NCI-H345 treated with DMSO at 0.1 percent for 48 hours (cell line): ENCODE data around the gene MAT1A.

Source experiments
- DNase-seq: peaks from one replicate; lab custom pipeline; 2025; ENCODE audit not compliant: unreplicated experiment; lab: John Stamatoyannopoulos, UW

MAT1A gene

GRCh38 chr10:80283119-80283518, 6.3 kb downstream of the MAT1A start:
- DNase-seq = no peak

DNA sequence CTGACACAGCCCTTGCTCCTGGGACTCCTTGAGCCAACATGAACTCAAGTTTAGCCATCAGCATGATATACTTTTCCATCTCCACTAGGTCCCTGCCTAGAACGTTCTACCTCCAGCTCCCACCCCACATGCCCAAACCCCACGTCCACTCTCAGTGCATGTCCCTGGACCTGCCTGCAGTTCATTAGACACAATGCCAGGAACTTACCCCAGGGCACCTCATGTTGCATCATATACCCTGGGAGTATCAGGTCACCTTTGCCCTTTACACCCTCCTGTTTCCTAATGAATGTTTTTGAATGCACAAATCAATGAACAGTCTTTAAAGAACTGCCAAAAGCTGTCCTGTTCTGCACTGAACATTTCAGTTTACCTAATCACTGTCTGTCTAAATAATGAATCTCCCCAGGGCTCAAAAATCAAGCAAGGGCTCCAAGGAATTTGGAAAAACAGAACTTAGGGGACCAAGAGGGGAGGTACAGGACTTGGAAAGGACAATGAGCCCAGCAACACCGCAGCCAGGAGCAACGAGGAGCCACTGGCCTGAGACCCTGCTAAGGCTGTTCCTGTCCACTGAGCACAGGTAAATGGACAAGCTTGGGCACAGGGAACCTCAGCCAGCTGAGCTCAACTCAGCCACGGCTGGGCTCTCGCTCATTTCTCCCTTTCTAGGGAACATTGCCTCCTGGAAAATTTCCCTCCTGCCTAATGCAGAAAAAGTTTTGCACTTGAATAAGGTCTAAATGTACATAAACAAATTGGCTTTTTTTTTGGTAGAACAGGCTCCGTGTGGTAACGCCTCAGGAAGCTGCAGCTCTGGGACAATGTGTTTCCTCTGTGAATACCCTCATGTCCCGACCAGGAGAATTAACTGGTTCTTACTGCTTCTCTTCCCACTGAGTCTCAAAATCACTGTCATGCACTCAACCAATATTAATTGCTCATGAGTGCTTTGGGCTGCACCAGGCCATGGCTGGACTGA, 7.4 kb downstream of the MAT1A start:
- DNase-seq = no peak

- DNase-seq = no peak
Observed at GRCh38 chr10:80281292-80281691, 8.2 kb downstream of the MAT1A start.

DNA sequence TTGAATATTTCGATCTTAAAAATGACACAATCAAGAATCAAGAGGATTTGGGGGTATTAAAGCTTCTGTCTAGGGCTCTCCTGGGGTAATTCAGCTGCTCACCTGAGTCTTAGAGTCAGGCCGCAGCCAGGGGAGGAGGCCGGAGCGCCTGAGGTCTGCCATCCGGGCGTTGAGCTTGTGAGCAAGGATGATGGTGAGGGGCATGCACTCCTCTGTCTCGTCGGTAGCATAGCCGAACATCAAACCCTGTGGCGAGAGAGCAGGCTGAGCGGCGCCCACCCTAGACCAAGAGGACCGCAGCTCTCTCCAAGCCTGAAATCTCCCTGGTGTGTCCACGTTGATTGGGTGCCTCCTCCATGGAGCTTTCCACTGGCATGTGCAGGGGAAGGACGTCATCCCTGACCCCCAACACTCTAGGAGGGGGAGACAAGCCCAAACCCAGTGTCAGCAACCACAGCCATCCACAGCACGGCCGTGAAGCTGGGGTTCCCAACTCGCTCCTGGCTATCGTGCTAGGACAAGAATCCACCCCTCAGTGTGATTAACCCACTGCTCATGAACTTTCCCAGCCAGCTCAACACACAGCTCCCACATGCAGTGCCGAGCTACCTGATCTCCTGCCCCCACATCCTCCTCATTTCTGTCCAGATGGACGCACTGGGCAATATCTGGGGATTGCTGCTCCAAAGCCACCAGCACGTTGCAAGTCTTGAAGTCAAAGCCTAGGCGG, 9.2 kb downstream of the MAT1A start:
- no peak for DNase-seq

DNA sequence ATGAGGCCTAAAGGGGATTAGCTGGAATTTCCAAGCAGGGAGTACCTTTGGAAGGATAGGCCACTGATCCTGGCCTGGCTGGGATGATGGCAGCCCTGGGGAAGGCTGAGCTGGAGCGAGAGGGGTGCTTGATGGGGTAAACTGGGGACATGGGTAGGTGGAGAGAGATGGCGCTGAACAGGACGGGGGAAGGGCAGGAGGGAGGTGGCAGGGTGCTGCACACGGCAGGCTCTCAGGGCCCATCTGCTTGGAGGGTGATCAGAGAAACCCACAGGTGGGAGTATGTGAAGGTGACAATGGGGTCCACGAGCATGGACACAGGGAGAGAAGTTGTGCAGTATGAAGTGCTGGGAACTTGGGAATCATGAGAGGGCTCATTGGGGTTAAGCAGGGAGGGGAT, 10.3 kb downstream of the MAT1A start:
- DNase-seq = no peak

- no peak for DNase-seq
Observed at GRCh38 chr10:80278480-80278879, 11.0 kb downstream of the MAT1A start.

DNA sequence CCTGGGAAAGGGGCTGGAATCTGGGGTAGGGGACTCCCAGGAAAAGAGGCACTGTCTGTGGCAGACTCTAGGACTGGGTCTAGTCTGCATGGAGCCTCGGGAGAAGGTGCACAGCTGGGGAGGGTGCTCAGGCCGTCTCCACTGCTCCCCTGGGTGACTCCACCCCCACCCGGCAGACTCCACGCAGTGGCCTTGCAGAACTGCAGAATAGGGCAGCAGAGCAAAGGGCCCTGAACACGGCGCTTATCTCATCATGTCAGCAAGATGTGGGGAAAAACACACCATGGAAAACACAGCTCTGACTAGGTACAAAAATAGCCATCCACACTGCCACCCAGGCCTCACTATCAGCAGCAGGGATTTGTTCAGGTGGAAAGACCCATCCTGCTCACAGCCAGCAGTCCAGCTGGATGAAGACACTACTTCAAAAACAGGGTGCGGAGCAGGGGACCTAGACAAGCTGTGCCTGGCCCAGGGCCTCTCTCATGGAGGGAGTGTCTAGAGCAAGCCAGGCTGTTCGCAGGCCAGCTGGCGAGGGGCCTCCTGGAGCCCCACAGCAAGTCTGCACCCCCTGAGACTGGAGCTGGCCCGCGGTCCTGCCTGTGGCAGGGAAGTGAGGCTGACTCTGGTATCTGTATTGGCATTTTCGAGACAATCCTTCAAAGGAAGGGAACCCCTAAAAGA, 11.7 kb downstream of the MAT1A start:
- DNase-seq = no peak

DNA sequence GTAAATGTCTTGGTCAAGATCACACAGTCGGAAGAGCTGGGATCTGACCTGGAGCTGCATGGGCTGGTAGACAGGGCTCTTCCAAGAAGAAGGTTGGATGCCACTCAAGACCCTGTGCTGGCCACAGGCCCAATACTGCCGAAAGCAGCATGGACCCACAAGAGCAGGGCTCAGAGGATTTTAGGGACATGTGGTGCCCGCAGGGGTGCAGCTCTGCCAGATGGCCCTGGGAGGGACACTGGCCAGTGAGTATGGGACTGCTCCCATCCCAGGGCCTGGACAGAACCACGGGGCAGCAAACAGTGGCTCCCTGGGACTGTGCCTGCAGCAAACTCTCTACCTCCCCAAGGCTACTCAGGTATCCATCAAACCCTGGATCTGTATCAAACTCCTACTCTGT, 12.4 kb downstream of the MAT1A start:
- no peak for DNase-seq

- no peak for DNase-seq
Observed at GRCh38 chr10:80276335-80276734, 13.1 kb downstream of the MAT1A start.

DNA sequence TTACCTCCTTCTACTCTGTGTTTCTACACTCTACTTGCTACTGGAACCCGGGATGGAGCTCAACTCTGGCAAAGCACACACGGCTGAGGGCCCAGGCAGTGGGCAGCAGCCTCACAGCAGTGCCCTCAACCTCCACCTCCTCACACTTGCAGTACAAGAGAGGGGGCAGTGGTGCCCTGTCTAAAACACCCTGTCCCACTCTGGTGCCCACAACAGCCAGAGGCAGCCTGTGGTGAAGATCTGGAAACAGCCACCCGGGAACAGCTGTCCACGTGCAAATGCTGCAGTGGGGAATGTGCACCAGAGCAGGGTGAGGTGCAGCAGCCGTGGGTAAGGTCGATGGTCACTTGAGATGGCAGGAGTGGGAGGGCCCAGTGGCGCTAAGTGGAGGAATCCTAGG, 13.7 kb downstream of the MAT1A start:
- no peak for DNase-seq

DNA sequence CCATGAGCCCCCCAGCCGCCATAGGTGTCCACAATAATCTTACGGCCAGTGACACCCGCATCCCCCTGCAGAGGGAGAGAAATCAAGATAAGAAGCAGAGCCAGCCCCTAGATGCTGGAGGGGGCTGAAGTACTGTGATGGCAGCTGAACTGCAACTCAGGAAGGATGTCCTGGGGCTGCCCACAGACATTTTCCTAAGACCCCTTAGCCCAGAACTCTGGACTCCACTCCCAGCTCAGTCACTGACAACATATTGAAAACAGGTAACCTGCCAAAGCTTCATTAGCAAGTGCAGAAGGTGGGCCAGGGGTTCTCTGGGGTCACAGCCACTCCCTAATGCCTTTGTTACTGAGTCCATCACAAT, 14.3 kb downstream of the MAT1A start:
- no peak for DNase-seq

- no peak for DNase-seq
Observed at GRCh38 chr10:80274396-80275134, 14.9 kb downstream of the MAT1A start.

DNA sequence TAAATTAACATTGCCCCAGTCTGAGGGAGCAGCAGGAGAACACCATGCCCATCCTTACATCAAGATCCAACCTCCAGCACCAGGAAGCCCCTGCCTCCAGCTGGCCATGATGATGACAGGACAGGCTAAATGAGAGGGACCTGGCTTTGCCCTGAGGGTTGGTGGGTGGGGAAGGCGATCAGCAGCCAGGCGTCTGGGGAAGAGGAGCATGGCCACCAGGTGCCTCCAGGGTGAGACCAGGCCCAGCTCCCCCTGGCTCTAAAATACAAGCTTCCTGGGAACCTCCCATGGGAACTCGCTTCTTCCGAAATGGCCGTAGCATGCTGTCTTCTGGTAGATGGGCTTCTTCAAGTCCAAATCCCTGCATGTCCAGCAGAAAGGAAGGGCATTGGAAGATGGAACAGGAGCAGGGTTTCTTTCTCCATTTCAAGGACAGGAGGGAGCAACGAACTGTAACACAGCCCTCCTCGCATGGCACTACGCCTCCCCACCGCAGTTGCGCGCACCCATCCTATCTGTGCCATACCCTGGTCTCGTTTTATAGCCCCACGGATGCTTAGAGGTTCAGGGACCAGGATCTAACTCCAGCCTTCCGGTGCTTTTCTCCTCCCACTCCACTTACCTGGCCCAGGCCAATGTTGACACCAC, 15.8 kb downstream of the MAT1A start:
- DNase-seq = no peak

- no peak for DNase-seq
Observed at GRCh38 chr10:80272793-80273522, 16.5 kb downstream of the MAT1A start.

DNA sequence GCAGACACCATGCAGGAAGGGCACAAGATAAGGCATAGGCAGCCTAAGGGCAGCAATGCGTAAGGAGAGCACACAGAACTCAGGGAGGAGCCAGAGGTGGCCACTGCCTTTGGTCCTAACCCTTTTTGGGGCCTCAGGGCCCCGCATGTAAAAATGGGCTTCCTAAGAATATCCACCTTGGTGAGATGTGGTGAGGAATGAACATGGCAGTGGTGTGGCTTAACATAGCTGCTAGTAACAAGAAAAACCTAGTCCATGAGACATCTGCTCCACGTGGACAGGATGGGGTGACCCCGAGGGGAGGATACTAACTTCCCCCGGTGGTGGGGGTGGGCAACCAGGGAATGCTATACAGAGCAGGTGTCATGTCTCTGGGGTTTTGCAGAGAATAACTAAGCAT, 18.0 kb downstream of the MAT1A start:
- no peak for DNase-seq

GRCh38 chr10:80270887-80271286, 18.6 kb downstream of the MAT1A start:
- DNase-seq = no peak

GRCh38 chr10:80268938-80269588, 20.4 kb downstream of the MAT1A start:
- DNase-seq = no peak

- DNase-seq = no peak
Observed at GRCh38 chr10:80268266-80268665, 21.2 kb downstream of the MAT1A start.

GRCh38 chr10:80266513-80266863, 23.0 kb downstream of the MAT1A start:
- DNase-seq = no peak
